Testis (tissue), 2 donors: Measurements from ENCODE around the gene GPR17.

Experiments
- CTCF ChIP-seq, 3 experiments: fragments of 450-650 bp in 2 of 3; fragments of 200-600 bp in 1 of 3; sonication (generic) in 1 of 3; IDR thresholded peaks; one replicate each; pipeline ENCODE4 v1.5.1; 2016 to 2019; ENCODE audit warnings: antibody characterized with exemption in 3 of 3, mild to moderate bottlenecking in 2 of 3, moderate library complexity in 1 of 3
- POLR2A ChIP-seq: fragments of 450-650 bp; IDR thresholded peaks from one replicate; pipeline ENCODE4 v1.6.1; 2017; ENCODE audit warnings: antibody characterized with exemption, mild to moderate bottlenecking, moderate library complexity

GRCh38 chr2:127624756-127625571 lies 21.0 kb upstream of the GPR17 start:
- TF ChIP-seq CTCF (IDR thresholded peaks at IDR 0.05), result no peak
- no peak for TF ChIP-seq POLR2A
